Natural killer cell (primary cell): ENCODE measurements around the gene NUDT9. TPM values are rescaled to one million over a fixed set of nuclear protein-coding genes. Genes with fewer than 3 reads are reported as not detected.
"Not testable (repeated sequence)": the region's sequence is repeated elsewhere in the genome, so short reads cannot be mapped to it uniquely, and the experiment has no call there.

Source experiments
- ATAC-seq, 3 donors: fragments of 150-1000 bp in 2 of 3; fragments of 200-7000 bp in 1 of 3; cut with Tn5 transposase; 1 replicate in 1 of 3; 2 replicates in 2 of 3; pipeline ENCODE4 v1.10.0; 2021; ENCODE audit warnings: mild to moderate bottlenecking in 2 of 3, moderate library complexity in 2 of 3
- DNase-seq, 2 donors: peaks; one replicate each; pipeline versions ENCODE4 v3.0.0 to v3.0.0-alpha.2; 2013 to 2021; ENCODE audit warnings: mixed read lengths in 1 of 2
- H3K27ac ChIP-seq: one replicate; pipeline ENCODE4 v1.5.1; 2013; ENCODE audit warnings: mild to moderate bottlenecking, low read length
- H3K27me3 ChIP-seq: one replicate; pipeline ENCODE4 v1.6.1; 2013; ENCODE audit warnings: low read length; ENCODE audit not compliant: control insufficient read depth, insufficient read depth
- H3K36me3 ChIP-seq: one replicate; pipeline ENCODE4 v1.6.1; 2013; ENCODE audit warnings: low read length; ENCODE audit not compliant: control insufficient read depth, insufficient read depth
- H3K4me1 ChIP-seq: one replicate; pipeline ENCODE4 v1.6.1; 2013; ENCODE audit warnings: low read length; ENCODE audit not compliant: control insufficient read depth, insufficient read depth
- H3K4me3 ChIP-seq: one replicate; pipeline ENCODE4 v1.5.1; 2013; ENCODE audit warnings: low read length
- H3K9me3 ChIP-seq: one replicate; pipeline ENCODE4 v1.6.1; 2013; ENCODE audit warnings: low read length; ENCODE audit not compliant: control insufficient read depth, insufficient read depth
- H3K27ac Mint-ChIP-seq, 2 donors: one replicate each; pipeline ENCODE4 v1.8.0; 2022; ENCODE audit warnings: mild to moderate bottlenecking in 2 of 2, mixed read lengths in 2 of 2, moderate library complexity in 1 of 2
- H3K27me3 Mint-ChIP-seq, 2 donors: one replicate each; pipeline ENCODE4 v1.8.0; 2022; ENCODE audit warnings: low read depth in 2 of 2, mixed read lengths in 2 of 2
- H3K36me3 Mint-ChIP-seq: one replicate; pipeline ENCODE4 v1.8.0; 2022; ENCODE audit warnings: mixed read lengths
- H3K4me1 Mint-ChIP-seq, 2 donors: one replicate each; pipeline ENCODE4 v1.8.0; 2022; ENCODE audit warnings: mixed read lengths in 2 of 2
- H3K4me3 Mint-ChIP-seq: one replicate; pipeline ENCODE4 v1.8.0; 2022; ENCODE audit warnings: mild to moderate bottlenecking, moderate library complexity, mixed read lengths
- H3K9me3 Mint-ChIP-seq, 2 donors: one replicate each; pipeline ENCODE4 v1.8.0; 2022; ENCODE audit warnings: mixed read lengths in 2 of 2
- WGBS: methylation state at CpG from one replicate; pipeline ENCODE4 v1.1.7; 2013; ENCODE audit warnings: missing lambda C conversion rate; ENCODE audit not compliant: insufficient coverage; 5-methylcytosine and 5-hydroxymethylcytosine counted together
- intact Hi-C: fragments of 100-400 bp; cut with micrococcal nuclease; formaldehyde crosslinking; loops from one replicate; pipeline ENCODE4 v1.14.2; 2022
- total RNA-seq, 4 donors: library from RNA; stranded (reverse); fragments of 120-200 nt in 1 of 4; gene quantifications; one replicate each; pipeline versions ENCODE4 v1.2.3 to v1.2.4, GENCODE V29; 2013 to 2022
- TF ChIP-seq, protein P1 (sequence below): fragments of 200-600 bp; IDR thresholded peaks from one replicate; pipeline ENCODE4 v1.8.0; 2022; ENCODE audit warnings: antibody characterized with exemption

NUDT9 gene
- total RNA-seq, 3 donors from 2014 or later (not counting 1 experiment from before 2014, with no cell fraction given) = 7.3 to 9.6 (median 9.5) TPM

DNA sequence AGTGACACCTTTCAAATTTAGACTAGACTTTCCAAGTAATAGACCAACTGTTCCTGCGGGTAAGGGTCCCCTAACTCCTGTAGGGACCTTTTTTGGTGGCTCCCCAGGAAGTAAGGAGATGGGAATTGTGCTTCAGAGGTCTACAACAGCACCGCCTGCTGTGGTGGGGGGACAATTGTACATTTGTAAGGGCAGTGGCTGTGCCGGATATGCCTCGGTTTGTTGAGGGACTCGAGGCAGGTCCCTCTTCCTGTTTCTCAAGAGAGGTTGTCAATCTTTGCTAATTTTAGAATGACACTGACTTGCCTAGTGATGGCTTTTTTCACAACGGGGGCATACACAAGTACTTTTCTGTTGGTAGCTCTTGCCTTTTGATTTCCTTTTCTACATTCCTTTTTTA is 15.9 kb upstream of the NUDT9 start:
- TF ChIP-seq, protein P1, sequence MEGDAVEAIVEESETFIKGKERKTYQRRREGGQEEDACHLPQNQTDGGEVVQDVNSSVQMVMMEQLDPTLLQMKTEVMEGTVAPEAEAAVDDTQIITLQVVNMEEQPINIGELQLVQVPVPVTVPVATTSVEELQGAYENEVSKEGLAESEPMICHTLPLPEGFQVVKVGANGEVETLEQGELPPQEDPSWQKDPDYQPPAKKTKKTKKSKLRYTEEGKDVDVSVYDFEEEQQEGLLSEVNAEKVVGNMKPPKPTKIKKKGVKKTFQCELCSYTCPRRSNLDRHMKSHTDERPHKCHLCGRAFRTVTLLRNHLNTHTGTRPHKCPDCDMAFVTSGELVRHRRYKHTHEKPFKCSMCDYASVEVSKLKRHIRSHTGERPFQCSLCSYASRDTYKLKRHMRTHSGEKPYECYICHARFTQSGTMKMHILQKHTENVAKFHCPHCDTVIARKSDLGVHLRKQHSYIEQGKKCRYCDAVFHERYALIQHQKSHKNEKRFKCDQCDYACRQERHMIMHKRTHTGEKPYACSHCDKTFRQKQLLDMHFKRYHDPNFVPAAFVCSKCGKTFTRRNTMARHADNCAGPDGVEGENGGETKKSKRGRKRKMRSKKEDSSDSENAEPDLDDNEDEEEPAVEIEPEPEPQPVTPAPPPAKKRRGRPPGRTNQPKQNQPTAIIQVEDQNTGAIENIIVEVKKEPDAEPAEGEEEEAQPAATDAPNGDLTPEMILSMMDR = no peak
- WGBS = 30% methylated on average over 6 of the region's 6 CpGs
- Mint-ChIP-seq H3K27ac (peak overlapping the region; percentile 73 to 87), H3K4me1 (peaks cover 14 to 16% of the 10 kb centered on the region in 2 donors), H3K27me3 (peaks cover 6 to 18% of the 10 kb centered on the region in 2 donors), H3K9me3 (no peaks in the 10 kb centered on the region), H3K36me3 (no peaks in the 10 kb centered on the region), H3K4me3 (peak overlapping the region; percentile 81)
- Histone ChIP-seq H3K4me3 (no peak overlapping the region), H3K9me3 (no peaks in the 10 kb centered on the region), H3K36me3 (no peaks in the 10 kb centered on the region), H3K27ac (no peak overlapping the region), H3K27me3 (no peaks in the 10 kb centered on the region), H3K4me1 (peaks cover 4% of the 10 kb centered on the region)
- ATAC-seq = peak; percentile 39 to 78 (median 72)
- intact Hi-C loops = no loop called here
- DNase-seq = peak in 1 of 2 donors; percentile 24

DNA sequence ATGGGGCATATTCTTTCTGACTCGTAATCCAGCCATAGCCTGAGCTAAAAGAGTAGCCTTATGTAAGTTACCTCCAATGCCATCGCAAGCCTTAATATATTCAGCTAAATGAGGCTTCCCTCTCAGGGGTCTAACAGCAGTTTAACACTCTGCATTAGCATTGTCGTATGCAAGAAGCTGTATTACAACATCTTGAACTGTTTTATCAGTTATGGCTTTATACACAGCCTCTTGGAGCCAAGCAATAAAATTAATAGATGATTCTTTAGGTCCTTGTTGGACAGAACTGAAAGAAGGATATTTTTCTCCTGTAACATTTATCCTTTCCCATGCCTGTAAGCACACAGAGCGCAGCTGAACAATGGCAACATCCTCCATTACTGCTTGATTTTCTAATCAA is 15.5 kb upstream of the NUDT9 start:
- WGBS = 93% methylated on average over 4 of the region's 4 CpGs
- peak overlapping the region; percentile 81 for H3K4me3 Mint-ChIP-seq

DNA sequence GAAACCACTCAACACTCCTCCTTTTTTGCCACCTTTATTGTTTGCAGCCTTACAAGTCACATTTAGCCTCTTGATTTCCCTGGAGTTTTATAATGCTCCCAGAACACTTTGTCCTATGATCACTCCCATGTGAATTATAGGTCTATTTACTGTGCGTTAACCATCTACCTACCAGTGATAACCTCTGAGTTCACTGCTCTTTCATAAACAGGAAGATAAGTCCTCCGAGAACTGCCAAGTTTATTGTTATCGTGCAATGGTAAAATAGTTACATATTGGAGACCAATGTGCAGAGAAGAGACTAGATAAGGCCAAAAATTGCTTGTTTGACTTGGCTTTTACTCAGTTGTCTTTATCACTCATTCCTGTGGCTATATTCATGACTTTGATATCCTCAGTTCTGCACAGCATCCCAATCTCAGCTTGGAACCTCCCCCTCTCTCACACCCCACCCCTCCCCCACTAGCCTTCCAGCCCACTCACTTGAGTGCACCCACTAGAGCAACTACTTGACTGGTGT is 12.9 kb upstream of the NUDT9 start:
- no peaks in the 10 kb centered on the region for H3K36me3 Mint-ChIP-seq
- no peak for DNase-seq
- intact Hi-C loops = no loop called here
- WGBS = 100% methylated on average over 3 of the region's 3 CpGs
- peaks cover 16 to 24% of the 10 kb centered on the region in 2 donors for H3K27me3 Mint-ChIP-seq
- H3K9me3 ChIP-seq = no peaks in the 10 kb centered on the region
- no peak overlapping the region for H3K27ac Mint-ChIP-seq
- ATAC-seq = no peak
- peaks cover 14 to 16% of the 10 kb centered on the region in 2 donors for H3K4me1 Mint-ChIP-seq
- H3K4me3 ChIP-seq = no peak overlapping the region
- peaks cover 3% of the 10 kb centered on the region for H3K27me3 ChIP-seq
- no peaks in the 10 kb centered on the region for H3K36me3 ChIP-seq
- no peaks in the 10 kb centered on the region for H3K9me3 Mint-ChIP-seq
- TF ChIP-seq, protein P1 = no peak
- no peak overlapping the region for H3K4me3 Mint-ChIP-seq
- H3K4me1 ChIP-seq = peaks cover 4% of the 10 kb centered on the region
- no peak overlapping the region for H3K27ac ChIP-seq

More for the DNA sequence above, 15.5 kb upstream of the NUDT9 start:
- ATAC-seq, H3K9me3 Mint-ChIP-seq, intact Hi-C loops, H3K36me3 Mint-ChIP-seq, H3K9me3 ChIP-seq, H3K27ac ChIP-seq, H3K27me3 ChIP-seq, H3K36me3 ChIP-seq, H3K4me3 ChIP-seq, H3K4me1 ChIP-seq, DNase-seq: not testable (repeated sequence)
- peaks cover 6 to 18% of the 10 kb centered on the region in 2 donors for H3K27me3 Mint-ChIP-seq
- peaks cover 14 to 16% of the 10 kb centered on the region in 2 donors for H3K4me1 Mint-ChIP-seq
- peak overlapping the region; percentile 73 to 87 for H3K27ac Mint-ChIP-seq

DNA sequence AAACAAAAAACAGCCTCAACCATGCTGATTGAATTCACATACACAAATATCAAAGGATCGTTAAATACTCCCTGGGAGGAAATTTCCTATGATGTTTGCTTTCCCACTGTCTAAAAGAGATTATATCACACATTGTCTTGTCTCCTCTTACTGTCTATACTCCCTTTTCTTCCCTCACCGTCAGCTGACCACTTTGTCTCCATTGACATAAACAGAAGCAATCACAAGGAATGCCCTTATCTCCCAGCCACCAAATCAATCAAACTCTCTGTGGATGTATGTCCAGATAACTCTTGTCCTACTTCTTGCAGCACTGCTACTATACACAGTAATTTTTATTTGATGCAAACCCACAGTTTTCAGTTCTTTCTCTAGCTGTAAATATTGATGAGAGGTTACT is 12.2 kb upstream of the NUDT9 start:
- 93% methylated on average over 2 of the region's 2 CpGs for WGBS
- TF ChIP-seq, protein P1 = no peak
- no peak overlapping the region for H3K4me3 Mint-ChIP-seq

More for the DNA sequence above, 12.2 kb upstream of the NUDT9 start:
- DNase-seq (no peak), ATAC-seq (no peak)
- Mint-ChIP-seq H3K4me1 (peaks cover 14 to 16% of the 10 kb centered on the region in 2 donors), H3K27ac (no peak overlapping the region), H3K36me3 (no peaks in the 10 kb centered on the region), H3K27me3 (peaks cover 22 to 24% of the 10 kb centered on the region in 2 donors), H3K9me3 (no peaks in the 10 kb centered on the region)
- H3K4me3 ChIP-seq = no peak overlapping the region
- peaks cover 4% of the 10 kb centered on the region for H3K4me1 ChIP-seq
- intact Hi-C loops = no loop called here
- no peaks in the 10 kb centered on the region for H3K9me3 ChIP-seq
- H3K27me3 ChIP-seq = peaks cover 3% of the 10 kb centered on the region
- no peaks in the 10 kb centered on the region for H3K36me3 ChIP-seq
- no peak overlapping the region for H3K27ac ChIP-seq
